SIG-M5 treated with dmso at 0.1 percent for 504 hours (cell line): ENCODE measurements around the gene EVC.

Experiments
- DNase-seq: peaks from one replicate; lab custom pipeline; 2025; ENCODE audit not compliant: unreplicated experiment; lab: John Stamatoyannopoulos, UW

EVC gene

DNA sequence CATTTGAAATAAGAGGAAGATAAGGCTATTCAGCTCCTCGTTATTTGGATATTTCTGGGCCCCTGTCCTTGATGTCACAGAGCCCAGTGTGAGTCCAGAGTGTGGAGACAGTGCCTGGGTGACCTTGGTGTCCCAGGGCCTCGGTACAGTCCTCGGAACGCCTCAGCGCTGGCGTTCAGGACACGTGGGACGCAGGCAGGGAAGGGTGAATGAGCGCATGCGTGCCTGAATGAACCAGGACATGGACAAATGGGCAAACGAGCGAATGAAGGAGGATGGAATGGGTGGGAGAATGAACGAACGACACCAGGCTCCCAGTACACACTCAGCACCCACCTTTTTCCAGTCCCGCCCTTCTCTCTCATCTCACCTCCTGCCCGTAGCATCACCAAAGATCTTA, 44.2 kb downstream of the EVC start:
- DNase-seq = no peak

DNA sequence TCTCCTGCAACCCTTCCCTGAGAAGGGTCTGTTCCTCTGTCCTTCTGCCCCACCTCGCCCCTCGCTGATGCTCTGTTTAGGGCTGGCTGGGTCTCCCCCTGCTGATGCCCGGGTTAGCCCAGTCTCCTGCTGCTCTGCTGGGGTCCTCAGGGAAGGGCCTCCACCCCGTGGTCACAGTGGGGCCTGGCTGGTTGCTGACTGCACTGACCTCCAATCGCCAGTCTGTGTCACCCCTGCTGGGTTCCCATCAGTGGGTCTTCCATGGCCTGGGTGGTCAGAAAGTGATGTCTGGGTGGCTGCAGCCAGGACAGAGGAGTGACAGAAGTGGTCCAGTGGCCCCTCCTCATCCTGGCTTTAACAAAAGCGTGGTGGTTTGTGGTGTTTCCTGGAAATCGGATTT, 44.7 kb downstream of the EVC start:
- no peak for DNase-seq

DNA sequence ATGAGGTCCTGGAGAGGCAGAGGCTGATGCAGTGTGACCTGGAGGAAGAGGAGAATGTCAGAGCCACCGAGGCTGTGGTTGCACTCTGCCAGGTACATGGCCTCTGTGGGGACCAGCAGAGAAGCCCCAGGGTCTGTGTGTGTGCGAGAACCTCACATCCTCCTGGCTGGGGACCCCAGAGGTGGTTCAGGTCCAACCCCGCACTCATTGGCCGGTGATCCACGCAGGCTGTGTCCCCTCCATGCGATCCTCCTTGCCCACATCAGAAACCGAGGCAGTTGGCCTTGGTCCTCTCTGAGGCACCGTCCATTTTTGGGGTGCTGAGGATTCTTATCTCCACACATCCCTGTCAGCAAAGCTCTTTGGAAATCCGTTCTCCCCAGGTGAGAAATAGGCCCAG, 45.3 kb downstream of the EVC start:
- DNase-seq = no peak

DNA sequence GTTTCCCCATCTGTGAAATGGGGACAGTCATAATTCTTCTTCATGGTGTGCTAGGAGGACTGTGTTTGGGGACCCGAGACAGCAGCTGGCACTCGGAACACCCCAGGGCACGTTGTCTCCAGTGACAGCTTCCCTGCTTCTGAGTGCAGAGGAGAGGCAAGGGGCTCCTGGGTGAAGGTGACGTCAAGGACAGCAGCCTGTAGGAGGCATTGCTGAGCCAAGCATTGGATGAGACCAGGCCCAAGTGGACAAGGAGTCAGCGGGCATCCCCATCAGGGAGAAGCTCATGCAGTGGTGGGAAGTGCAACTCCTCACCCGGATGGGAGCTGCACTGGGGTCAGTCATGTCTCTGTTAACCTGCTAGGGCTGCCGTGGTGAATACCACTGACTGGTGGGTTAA, 46.1 kb downstream of the EVC start:
- no peak for DNase-seq

DNA sequence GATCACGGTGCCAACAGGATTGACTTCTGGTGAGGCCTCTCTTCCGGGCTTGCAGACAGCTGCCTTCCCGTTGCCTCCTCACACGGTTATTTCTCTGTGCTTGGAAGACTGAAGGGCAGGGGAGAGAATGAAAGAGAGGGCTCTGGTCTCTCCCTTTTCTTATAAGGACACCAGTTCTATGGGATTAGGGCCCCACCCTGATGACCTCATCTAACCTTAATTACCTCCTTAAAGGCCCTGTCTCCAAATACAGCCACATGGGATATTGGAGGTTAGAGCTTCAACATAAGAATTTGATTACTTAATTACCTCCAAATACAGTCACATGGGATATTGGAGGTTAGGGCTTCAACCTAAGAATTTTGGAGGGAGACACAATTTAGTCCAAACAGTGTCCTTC, 46.5 kb downstream of the EVC start:
- DNase-seq = no peak

DNA sequence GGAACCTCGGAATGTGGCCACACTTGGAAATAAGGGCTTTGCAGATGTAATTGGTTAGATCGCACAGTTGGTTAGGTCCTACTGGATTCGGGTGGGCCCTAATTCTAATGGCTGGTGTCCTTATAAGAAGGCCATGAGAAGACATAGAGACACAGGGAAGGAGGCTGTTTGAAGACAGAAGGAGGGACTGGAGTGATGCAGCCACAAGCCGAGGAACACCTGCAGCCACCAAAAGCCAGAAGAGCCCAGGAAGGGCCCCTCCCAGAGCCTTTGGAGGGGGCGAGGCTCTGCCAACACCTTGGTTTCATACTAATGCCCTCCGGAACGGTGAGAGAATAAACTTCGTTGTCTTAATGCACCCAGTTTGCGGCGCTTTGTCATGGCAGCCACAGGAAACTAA, 47.0 kb downstream of the EVC start:
- no peak for DNase-seq

DNA sequence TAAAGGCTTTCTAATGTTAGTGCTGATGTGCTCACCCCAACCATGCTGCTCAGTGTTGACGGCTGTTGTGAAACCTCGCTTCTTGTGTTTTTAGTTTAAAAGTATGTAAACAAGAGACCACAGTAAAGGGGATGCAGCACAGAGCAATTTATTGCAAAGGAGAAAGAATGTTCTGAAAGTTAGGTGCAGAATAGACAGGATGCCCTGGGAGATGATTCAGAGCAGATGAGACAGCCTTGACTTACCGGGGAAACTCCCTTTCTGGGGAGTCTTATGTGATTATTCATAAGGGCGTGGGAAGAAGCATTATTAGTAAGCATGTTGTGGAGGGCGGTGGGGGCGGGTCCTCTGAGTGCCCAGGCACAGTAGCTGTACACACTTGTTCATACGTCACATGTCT, 47.7 kb downstream of the EVC start:
- DNase-seq = no peak

DNA sequence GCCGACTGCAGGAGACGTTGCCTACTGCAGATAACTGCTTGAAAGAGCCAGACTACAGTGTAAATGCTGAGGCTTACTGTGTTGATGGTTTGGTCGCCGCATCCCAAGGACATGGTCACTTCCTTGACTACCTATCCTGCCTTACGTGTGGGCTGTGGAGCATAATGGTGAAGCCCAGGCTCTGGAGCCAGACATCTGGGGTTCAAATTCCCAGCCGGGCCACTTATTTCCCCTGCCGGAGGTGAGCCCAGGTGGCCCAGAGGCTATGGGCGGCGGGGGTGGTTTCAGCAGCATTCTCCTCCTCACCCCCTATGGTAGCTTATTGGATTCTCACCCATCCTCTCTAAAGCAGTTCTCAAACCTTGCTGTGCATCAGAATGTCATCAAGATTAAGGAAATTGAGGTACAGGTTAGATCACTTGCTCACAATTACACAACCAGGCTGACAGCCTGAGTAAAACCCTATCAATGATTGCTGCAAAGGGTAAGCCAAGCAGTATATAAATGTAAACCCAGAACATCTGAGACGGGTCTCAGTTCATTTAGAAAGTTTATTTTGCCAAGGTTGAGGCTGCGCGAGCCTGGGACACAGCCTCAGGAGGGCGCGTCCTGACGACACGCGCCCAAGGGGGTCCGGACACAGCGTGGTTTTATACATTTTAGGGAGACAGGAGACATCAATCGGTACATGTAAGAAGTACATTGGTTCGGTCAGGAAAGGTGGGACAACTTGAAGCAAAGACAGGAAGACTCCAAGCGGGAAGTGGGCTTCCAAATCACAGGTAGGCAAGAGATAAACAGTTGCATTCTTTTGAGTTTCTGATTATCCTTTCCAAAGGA, 48.5 kb downstream of the EVC start:
- no peak for DNase-seq

DNA sequence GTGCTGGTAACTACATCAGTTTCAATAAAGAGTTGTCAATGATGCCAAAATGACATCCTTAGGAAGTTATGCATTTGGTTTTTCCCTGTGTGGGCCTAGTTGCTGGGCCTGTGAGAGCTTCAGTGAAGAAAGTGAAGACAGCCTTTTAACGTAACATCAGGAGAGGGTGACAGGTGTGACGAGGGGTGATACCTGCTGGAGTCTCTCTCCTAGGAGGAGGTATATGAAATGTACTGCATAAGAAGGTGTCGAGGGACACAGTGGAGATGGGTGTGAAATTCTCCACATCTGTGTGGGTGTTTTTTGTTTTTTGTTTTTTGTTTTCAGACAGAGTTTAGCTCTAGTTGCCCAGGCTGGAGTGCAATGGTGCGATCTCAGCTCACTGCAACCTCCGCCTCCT, 49.2 kb downstream of the EVC start:
- no peak for DNase-seq

DNA sequence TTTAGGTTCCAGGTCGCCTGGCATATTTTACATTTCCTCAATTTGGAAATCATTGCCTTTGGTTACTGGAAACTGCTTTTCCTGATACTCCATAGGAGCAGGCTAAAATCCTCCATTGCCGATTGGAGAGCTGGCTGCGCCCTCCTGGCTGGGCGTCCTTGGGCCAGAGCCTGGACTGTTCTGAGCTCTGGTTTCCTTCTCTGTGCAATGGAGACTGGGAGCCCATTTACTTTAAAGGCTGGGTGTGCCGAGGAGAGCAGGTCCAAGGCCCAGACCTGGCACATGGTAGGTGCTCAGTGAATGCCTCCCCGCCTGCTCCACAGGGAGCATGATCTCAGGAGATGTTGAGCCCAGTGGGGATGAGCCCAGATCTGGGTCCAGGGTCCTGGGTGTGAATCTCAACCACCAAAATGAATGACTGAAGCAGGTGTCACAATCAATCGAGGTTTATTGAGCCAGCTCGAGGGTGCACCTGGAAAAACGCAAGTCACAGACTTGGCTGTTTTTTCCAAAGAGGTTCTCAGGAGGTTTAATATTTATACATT, 50.0 kb downstream of the EVC start:
- DNase-seq = no peak

DNA sequence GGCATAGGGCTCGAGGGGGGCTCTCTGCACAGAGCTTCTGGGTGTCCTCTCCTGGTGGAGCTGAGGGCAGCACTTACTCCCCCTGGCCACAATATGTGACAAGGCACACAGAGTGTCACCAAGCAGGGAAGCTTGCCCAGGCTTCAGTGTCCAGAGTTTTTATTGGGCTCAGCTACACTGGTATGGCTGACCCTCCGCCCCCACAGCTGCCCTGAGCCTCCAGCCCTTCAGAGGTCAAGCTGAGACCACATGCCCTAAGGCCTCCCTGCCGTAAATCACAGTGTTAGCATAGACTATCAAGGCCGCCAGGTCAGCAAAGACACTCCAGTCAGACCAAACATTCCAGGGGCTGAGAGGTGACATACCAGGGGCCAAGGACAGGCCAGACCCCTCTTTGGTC, 59.0 kb downstream of the EVC start:
- no peak for DNase-seq

DNA sequence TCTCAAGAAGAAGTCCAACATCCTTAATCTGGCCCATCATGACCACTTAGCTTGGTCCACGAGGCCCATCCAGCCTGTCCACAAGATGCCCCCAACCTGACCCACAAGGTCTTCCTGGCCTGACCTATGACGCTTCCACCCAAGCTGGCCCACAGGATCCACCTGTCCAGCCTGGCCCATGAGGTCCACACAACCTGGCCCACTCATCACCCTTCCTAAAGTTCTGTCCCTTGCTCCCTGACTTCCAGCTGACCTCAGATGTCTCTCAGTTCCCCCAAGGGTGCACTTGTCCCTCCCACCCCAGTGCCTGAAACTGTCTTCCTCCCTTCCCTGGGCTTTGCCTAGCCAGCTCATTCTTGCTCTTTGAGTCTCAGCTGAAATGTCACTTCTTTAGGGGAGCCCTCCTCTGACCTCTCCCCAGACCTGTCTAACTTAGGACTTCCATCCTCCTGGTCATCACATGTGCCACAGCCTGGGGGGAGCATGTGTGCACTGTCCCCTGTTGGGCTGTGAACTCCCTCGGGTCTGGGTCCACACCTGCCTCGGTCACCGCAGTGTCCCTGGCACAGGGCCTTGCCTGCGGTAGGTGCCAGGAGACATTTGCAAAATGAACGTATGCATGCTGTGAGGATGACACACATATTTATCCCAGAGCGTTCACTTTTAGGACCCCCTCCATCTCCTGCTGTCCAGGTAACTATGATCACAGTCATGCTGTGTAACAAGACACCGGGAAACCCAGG, 61.7 kb downstream of the EVC start:
- DNase-seq = no peak

DNA sequence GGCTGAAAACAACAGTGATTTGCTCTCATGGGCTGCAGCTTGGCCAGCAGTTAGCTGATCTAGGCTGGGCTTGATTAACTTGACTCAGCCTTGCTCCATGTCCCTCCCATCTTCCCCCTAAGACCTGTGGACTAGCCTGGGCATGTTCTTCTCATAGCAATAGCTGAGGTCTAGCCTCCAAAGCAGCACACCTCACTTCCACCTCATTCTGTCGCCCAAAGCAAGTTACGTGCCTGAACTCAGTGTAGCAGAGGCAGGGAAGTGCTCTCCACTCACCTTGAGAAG, 62.2 kb downstream of the EVC start:
- no peak for DNase-seq

DNA sequence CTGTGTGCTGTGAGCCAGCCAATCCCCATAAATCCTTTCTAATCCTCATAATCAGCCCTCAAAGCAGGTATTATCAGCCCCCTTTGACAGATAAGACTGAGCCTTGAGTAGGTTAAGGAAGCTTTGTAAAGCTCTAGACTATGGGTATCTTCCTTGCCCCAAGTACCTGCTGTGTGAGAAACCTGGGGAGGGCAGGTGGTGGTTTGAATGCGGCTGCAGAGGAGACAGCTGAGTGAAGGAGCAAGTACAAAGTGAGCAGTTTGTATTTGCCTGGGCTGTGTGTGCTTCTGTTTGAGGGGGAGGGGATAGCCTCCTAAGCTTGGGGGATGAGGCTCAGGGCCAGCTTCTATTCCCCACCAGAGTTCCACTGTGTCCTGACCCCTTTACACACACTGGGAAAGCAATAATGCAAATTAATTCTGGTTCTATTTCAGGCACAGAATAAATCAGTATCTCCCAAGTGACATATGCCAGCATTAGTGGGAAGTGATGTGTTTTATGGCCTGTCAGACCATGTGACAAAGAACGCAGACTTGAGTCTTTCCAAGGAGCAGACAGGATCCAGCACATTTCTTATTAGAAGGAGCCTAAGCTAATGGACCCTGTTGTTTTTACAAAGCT, 63.5 kb downstream of the EVC start:
- DNase-seq = no peak

DNA sequence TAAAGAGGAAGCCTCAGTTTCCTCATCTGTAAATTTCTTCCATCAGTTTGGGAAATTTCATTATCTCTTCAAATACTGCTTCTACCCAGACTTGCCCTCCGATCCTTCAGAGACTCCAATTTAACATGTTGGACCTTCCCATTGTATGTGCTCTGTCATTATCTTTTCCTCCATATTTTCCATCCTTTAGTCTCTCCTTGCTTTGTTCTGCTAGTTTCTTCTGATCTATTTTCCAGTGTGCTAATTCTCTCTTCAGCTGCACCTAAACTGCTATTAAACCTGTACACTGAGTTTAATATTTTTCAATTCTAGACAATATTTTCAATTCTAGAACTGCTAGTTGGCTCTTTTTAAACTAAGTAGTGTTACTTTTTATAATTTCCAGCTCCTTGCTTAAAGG, 65.5 kb downstream of the EVC start:
- DNase-seq = no peak

DNA sequence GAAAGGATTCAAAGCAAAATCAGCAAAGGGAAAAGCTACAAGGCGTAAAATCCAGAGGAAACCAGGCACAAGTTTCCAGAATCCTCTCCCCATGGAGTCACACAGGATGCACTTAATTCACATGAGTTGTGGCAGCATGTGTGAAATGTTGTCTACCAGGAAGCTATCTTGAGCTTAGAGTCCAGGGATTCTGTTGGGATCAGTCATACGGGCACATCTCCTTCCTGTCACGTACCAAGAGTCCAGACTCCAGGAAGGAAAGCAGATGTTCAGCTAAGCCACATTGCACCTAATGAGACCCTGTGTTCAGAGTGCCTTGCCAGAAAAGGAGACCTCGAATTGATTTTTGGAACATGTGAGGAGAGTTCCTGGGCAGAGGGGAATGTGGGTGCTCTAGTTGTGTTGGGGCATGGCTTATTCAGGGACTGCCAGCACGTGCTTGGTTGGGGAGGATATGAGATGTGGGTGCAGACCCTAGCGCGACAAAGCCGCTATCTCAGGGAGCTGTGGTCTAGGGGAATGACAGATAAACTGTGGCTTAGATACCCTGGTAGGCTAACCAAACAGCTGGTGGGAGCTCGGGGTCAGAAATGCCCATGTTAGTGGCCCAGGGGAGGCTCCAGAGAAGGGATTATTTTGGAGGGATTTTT, 70.0 kb downstream of the EVC start:
- DNase-seq = no peak

DNA sequence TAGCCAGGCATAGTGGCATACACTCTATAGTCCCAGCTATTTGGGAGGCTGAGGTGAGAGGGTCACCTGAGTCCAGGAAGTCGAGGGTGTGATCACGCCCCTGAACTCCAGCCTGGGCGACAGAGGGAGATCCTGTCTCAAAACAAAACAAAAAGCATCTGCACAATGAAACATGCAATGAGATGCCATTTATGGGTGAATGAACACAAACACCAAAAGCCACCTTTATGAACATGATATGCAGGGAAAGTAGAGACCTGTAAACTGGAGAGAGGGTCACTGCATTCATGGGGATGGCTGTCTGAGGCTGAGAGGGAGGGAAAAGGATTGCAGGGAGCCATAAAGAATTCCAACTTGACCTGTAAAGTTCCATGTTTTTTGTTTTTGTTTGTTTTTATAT, 70.7 kb downstream of the EVC start:
- DNase-seq = no peak

DNA sequence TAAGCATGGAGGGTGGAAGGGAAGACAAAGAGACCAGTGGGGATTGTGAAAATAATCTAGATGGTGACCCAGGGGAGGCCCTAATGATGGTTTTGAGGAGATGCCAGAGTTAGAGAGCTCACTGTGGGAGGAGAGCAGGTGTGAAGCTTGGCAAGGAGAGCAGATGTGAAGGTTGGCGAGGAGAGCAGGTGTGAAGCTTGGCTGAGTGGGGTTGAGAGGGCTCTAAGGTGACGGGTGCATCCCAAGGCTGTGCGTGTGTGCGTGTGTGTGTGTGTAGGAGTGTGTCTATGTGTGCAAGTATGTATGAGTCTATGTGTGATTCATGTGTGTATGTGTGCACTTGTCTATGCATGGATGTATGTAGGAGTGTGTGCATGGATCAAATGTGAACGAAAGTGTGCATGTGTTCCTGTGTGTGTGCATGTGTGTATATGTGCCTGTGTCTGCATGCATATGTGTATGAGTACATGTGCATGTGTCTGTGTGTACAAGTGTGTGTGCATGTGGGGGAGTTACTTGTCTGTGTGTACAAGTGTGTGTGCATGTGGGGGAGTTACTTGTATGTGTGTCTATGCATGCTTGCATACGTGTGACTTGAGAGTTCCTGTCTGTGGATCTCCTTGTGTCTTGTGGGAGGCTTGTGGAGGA, 72.0 kb downstream of the EVC start:
- no peak for DNase-seq

DNA sequence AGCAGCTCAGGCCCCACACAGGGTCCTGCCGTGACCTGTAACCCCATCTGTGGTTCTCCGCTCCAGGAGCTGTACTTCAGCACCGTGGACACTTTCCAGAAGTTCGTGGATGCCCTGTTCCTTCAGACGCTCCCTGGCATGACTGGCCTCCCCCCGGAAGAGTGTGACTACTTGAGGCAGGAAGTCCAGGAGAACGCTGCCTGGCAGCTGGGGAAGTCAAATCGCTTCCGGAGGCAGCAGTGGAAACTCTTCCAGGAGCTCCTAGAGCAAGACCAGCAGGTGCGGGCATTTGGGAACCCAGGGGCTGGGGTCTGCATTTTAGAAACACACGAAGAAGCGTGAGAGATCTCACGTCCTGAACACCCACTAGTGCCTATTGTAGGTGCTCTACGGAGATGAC, 72.5 kb downstream of the EVC start:
- DNase-seq = no peak

DNA sequence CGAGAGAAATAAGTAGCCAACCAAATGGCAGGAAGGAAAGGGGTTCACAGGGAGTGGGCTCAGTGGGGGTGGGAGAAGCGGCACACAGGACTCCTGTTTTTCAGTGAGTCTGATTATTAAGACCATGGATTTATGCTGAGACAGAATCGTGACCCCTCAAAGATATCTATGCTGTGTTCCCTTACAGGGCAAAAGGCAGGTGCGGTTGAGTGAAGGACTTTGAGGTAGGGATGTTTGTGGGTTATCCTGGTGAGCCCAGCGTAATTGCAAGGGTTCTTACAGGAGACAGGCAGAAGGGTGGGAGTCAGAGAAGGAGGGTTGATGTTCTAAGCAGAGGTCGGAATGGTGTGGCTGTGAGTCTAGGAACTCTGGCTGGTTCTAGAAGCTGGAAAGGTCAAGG, 73.0 kb downstream of the EVC start:
- no peak for DNase-seq

DNA sequence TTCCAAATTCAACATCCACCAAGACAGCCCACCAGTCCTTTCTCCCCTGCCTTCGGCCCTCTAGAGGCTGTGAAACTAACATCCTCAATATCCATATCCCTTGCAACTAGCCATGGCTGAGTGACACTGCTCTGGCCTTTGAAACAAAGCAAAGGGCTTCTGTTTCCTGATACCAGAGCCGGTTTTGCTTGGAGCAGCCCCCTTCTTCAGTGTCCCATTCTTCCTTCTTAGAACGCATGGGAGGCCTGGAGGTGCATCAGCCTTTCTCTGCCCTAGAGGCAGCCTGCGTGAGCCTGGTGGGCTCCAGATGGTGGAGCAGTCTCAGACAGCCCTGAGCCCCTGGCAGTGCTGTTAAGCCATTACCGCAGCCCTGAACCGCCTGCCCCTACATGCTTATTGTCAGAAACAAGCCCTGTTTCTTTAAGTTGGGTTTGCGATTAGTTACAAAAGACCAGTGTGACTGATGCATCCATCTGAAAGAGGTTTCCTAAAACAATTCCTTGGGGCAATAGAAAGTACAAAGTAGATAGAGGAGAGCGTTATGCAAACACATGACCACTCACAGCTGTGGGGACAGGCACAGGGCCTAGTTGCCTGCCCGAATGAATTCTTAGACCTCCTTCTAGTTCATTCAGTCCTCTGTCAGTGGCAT, 74.1 kb downstream of the EVC start:
- DNase-seq = no peak
